Skeletal muscle cell (primary cell): ENCODE measurements around the gene CEP164.
A peak's percentile ranks its signal among the peaks of the same experiment; 100 is the strongest.

Source experiments
- DNase-seq: peaks from one replicate; pipeline ENCODE4 v3.0.0-alpha.2; 2010; ENCODE audit warnings: low read depth
- H3K4me3 ChIP-seq: 2 replicates; pipeline ENCODE4 v1.5.1; 2011; ENCODE audit warnings: low read depth, mild to moderate bottlenecking, control low read depth, low read length, moderate library complexity

CEP164 gene

DNA sequence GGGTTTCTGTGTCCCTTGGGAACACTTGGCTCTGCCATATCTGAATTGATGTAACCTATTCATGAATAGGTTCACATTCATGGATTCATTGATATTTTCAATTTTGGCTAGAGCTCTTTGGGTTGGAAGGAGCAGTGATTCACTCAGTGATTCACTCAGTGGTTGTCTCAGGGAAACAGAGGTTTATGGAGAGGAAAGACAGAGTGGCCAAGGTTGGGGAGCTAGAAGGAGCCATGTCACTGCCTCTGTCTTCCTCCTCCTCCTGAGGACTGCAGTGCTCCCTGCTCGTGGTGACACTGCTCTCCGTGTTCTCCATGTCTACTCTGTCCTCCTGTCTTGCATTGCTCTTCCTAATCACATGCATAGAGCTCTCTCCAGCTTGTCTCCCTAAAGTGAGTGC lies 17.4 kb downstream of the CEP164 start:
- no peak overlapping the region for H3K4me3 ChIP-seq
- DNase-seq, result no peak

DNA sequence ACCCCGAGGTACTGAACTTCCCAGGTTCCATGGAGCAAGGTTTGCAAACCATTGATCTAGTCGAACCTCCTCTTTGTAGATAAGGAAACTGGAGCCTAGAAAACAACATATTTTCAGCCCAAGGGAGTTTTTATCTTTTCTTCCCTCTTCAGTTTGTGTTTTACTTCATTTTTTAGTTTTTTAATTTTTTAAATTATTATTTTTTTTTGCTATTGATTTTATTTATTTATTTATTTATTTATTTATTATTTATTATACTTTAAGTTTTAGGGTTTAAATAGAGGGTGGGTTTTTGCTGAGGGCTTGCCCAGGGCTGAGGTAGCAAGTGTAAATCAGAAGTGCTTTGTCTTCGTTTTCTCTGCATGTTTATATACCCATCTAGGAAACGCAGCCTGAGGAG lies 26.9 kb downstream of the CEP164 start:
- H3K4me3 ChIP-seq, result no peak overlapping the region
- no peak for DNase-seq

DNA sequence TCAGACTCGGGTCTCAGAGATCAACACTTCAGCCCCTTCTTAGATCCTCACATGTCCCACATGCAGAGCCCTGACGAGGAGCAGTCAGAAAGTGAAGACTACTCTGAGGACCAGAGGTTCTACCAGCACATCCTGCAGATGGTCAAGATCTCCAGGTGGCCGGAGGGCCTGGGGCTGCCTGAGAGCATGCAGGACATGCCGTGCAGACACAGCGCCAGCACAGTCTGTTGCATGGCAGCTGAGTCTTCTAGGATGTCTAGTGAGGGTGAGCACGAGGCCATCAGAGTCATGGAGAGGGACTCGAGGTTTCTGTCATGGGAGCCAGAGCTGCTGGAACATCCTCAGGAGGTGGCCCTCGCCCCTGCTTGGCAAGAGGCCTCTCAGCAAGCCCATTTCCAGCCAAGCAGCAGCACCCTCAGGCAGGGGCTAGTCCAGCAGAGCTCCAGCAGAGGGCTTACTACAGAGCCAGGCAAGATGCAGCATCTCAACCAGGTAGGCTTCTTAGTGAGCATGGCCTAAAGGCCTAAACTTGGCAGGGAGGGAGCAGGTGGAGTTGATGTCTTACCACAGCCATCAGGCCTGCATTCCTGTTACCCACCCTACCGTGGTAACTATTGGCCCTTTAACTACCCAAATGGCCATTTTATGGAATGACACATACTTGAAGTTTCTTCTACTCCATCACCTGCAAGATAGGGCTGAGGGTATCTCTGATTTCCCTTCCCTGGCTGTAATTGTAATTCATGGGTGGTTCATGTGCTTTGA lies 28.7 kb downstream of the CEP164 start:
- no peak overlapping the region for H3K4me3 ChIP-seq
- no peak for DNase-seq

DNA sequence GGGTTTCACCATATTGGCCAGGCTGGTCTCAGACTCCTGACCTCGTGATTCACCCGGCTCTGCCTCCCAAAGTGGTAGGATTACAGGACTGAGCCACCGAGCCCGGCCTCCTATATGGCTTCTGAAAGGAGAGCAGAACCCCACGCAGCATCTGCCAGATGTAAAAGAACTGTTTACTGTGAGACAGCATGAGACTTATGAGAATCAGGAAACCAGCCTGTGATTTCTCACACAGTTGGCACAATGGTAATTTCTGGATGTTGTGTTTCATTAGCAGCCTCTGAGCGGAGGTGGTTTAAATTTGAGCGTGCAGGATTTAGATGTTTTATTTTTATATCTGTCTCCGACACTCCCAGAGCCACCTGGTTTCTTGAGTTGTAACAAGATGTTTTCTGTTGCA lies 33.8 kb downstream of the CEP164 start:
- DNase-seq, result no peak
- no peak overlapping the region for H3K4me3 ChIP-seq

DNA sequence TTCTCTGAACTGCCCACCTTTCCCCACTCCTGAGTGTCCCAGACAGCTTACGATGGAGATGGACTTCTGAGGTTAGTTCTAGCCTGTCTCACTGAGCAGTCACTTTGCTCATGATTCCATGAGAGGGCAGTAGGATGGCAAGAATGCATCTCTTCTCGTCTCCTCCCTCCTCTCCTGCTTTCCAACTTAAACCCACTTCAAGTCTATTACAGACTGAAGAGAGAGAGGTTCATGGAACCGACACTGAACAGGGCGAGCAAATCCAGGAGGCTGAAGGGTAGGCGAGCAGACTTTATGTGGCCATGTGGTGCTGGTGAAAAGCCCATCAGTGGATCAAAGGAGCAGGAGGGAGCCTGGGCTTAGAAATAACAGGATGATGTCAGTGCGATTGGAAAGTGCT lies 38.6 kb downstream of the CEP164 start:
- no peak overlapping the region for H3K4me3 ChIP-seq
- no peak for DNase-seq

DNA sequence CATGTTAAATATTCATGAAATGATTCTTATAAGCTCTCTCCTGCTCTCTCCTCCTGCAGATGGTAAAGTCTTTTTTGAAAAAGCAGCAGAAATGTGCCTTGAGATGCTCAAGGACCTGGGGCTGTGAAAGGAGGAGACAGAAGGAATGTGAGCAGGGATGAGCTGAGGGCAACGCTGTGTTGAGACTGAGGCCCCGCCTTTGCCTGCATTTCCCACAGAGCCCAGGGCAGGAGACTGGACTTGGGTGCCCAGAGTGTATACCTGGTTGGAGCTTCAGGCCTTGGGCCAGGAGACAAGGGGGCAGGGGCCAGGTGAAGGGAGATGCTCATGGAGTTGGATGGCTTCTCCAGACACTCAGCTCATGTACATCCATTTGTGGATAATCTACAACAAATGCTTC lies 39.2 kb downstream of the CEP164 start:
- no peak for DNase-seq

DNA sequence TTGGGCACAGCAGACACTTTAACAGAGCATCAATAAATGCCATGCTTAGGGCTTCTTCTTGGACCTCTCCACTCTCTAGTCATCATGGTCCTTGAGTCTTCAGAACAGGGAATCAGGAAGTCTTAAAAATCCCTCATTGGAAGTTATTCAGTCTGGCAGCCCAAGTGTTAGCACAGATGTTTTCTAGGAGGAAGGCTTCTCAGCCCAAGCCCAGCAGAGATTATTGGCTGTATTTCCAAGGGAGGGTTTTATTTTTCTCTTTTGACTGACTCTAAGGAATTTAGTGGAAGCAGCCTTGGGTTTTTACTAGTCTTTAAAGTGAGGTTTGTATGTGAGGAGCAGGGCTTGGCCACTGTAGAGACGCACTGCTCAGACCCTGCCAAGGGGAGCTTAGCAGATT lies 41.9 kb downstream of the CEP164 start:
- no peak overlapping the region for H3K4me3 ChIP-seq

More for the DNA sequence above, 39.2 kb downstream of the CEP164 start:
- no peak overlapping the region for H3K4me3 ChIP-seq

DNA sequence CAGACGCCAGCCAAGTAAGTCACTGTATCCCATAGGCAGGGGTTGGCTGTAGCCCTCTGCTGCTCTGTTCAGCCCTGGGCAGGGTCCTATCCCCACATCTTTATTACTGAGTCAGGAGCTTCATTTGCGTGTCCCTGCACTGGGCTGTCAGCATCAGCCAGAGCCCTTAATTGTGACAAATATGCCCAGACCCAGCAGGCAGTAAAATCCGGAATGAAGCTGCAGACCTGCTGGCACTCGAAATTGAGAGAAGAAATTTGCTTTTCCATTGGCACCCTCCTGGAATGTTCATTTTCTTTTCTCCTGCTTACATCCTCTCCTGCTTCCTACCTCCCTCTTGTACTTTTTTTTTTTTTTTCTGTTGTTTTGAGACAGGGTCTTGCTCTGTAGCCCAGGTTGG lies 43.8 kb downstream of the CEP164 start:
- no peak overlapping the region for H3K4me3 ChIP-seq

More for the DNA sequence above, 41.9 kb downstream of the CEP164 start:
- DNase-seq, result no peak

DNA sequence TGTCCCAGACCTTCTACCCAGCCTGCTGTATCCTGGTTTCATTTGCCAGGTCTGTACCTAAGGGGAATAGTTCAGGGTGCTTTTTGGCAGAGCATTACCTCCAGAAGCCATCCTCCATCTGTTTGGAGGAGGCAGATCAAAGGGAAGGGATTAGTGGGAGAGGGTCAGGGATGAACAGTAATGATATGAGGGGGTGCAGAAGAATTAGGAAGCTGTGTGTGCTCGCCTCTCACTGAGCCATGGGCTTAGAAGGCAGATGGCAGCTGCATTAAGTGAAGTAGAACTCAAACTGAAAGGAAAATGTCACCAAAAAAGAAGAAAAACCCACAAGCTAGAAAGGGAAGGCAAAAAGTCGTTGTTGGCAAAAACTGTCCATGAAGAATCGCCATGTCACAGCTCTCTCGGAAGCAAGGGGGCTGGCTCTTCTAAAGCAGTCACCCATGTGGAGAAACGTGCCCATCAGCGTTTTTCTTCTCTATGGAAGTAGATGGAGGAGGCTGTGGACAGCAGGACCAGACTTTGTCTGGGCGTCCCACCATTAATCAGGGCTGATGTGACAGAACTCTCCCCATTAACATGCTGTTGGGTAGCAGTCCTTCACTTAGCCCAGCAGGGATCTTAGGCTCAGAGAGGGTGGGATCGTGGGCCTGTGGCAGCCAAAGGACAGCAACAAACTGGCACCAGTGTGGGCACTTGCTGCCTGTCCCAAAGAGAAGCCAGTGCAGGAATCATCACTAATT lies 46.8 kb downstream of the CEP164 start:
- H3K4me3 ChIP-seq, result no peak overlapping the region
- DNase-seq, result no peak

More for the DNA sequence above, 43.8 kb downstream of the CEP164 start:
- DNase-seq, result no peak

DNA sequence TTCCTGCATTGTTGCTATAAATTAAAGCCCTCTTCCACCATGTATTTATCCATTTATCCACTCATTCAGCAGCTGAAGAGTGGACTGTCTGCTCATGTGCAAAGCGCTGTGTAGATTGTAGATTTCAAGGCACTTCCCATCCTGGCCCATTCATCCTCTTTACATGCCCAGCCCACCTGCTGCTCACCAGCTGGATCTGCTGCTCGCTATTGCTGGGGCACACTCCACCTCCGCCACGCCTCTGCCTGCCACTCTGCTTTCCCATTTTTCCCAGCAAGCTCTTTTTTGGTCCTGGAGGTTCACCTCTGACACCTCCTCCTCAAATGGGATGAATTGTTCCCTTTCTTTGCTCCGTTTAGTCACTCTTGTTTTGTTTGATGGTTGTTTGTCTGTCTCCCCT lies 48.3 kb downstream of the CEP164 start:
- no peak for DNase-seq
- H3K4me3 ChIP-seq, result no peak overlapping the region

DNA sequence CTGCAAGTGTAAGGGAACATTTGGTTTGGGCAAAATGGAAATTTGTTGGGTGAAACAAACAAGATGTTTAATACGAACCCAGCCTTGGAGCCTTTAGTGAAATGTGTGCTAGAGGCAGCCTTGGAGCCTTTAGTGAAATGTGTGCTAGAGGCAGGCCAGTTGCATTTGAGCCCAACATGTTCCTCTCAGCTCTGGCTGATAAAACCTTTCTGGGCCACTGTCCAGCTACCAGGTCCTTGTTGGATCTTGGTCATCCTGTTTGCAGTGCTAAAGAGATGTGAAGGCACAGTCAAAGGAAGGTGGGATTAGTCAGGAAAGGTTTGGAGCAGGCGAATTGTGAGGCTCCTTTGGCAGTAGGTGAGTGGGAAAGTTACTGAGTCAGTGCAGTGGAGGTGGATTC lies 48.9 kb downstream of the CEP164 start:
- no peak overlapping the region for H3K4me3 ChIP-seq
- no peak for DNase-seq

DNA sequence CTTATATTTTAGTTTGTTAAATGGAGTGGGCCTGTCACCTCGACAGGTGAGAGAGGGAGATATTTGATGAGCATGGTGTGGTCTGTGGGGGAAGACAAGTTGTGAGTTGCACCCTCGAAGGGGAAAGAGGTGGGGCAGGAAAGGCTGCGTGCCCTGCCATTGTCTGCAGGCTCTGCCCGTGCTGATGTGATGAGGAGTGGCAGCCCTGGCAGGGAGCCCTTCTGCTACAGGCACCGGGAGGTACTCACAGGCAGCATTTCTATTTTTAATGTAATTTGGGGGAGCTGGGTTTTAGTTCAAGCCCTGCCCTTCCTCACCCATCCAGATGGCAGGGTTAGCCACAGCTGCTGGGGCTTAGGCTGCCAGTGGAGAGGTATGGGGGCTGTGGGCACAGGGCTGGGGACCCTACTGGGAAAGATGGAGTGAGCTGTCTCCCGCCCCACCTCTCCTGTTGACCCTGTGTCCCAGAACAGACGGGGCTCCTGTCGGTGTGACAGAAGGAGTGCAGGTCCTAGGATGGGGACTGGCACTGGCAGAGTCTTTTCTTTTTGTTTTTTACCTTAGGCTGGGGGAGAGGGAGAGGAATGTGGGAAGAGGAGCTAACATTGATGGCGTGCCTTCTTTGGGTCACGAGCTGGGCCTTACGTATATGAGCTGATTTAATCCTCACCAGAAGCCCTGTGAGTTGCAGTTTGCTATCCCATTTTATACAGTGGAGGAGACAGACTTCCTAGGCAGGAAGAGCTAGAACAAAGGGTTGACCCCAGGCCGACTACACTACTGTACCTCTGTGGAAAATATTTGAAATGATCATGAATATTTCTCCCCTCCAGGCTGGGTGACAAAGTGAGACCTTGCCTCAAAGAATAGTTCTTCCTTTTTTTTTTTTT lies 51.6 kb downstream of the CEP164 start:
- no peak for DNase-seq
- no peak overlapping the region for H3K4me3 ChIP-seq

DNA sequence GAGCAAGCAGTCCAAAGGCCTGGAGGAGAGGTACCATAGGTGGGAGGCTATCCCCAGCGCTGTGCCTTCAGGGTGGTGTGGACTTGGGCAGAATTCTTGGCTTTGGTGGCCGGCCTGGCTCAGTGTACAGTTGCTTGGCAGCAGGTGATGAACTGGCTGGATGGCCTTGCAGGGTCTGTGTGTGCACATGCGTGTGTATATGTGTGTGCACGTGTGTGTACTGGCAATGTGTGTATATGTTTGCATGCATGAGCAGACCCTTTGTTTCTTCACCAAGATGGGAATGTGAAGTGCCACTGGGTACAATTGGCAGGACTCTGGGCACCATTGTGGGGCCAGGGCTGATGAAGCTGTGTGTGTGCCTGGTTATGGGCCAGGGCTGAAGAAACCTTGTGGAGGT lies 53.0 kb downstream of the CEP164 start:
- no peak overlapping the region for H3K4me3 ChIP-seq
- DNase-seq, result no peak

DNA sequence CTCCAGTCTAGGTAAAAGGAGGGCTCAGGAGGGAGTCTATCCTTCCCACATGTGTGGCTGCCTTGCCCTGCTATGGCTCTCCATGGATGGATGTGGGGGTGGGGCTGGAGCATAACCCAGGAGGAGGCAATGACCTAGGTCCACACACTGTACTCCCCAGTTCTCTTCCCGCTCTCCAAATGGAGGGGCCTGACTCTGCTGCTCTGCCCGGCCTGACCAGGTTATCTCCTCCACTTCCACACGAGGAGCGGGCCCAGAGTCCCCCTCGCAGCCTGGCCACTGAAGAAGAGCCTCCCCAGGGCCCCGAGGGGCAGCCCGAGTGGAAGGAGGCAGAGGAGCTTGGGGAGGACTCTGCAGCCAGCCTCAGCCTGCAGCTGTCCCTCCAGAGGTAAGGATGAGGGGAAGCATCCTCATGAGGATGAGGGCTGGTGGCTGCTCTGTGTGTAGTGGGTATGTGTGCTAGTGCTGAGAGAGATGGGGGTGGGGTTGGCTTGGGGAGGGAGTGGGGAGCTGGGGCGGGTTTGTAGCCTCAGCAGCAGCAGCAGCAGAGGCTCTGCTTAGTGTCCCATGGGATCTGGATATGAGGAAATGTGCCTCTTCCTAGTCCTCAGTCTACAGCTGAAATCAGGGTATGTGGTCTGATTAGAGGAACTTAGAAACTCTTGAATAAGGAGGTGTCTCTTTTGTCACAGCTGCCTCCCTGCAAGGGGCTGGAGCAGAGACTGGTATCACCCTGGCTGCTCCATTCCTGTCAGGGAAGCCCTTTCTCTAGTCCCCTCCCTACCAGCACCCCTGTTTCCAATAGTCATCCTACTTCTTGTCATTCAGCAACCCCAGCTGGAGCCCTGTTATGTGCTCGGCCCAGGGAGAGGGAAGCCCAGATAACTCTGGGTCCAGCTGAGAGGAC lies 54.1 kb downstream of the CEP164 start:
- no peak for DNase-seq
- no peak overlapping the region for H3K4me3 ChIP-seq

DNA sequence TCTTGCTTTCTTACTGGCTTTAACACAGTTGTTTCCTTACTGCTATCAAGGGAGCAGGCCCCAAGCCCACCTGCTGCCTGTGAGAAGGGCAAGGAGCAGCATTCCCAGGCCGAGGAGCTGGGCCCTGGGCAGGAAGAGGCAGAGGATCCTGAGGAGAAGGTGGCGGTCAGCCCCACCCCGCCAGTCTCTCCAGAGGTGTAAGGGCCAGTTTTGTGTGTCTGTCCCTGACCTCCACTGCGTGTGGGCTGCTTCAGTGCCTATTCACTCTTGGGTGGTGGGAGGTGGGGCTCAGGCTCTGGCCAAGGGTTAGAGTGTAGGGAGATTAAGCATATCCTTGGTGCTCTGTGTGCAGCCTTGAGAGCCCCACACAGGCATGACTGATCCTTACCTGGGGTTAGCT lies 55.1 kb downstream of the CEP164 start:
- DNase-seq, result no peak
- no peak overlapping the region for H3K4me3 ChIP-seq

DNA sequence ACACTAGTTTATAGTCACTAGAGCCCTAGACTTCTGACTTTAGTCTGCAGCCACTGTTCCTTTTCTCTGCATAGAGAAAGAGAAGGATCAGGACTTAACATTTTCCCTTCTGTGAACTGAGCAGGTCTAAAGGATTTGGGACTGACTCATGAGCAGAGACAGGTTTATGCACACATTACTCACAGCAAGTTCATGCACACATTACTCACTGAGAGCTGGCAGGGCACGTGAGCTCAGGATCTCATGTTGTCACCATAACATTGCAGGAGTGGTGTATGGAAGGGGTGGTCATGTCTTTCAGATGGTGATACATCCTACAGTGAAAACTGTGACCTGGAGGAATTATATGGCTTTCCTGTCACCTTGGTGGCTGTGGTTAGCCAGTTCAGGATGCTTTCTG lies 56.4 kb downstream of the CEP164 start:
- no peak overlapping the region for H3K4me3 ChIP-seq
- DNase-seq, result peak; percentile 73

DNA sequence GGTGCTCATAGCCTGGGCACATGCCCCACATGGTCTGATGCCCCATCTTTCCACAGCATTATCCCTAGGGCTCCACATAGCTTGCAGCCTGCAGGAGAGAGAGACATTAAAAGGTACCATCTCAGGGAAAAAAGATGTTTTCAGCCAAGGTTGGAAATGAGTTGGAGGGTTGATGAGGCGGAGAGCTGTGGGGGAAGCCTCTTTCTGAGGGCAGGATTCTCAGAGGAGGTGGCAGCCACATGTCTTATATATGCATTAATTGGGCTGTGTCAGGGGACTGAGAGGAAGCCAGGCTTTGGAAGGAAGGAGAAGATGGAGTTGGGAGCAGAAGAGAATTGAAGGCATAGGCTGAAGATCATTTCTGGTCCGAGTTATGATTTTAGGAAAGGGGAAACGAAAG lies 57.8 kb downstream of the CEP164 start:
- no peak overlapping the region for H3K4me3 ChIP-seq
- DNase-seq, result no peak

DNA sequence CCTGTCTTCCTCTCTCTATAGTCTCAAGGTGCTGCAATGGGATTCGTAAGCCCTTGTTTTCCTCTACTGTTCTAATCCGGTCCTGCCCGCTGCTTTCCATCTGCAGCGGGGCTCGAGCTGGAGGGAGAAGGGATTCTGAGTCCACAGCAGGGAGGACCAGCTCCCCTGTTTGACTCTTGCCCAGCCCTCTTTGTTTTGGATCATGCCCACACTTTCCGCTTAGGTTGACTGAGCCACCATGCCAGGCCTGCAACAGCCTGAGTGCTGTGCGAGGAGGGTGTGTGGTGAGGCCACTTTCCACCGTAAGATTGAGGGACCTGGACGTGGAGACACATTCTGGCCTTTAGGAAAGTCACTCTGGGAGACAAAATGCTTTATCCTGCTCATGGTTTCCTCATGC lies 58.3 kb downstream of the CEP164 start:
- no peak for DNase-seq
- no peak overlapping the region for H3K4me3 ChIP-seq
